ENCODE data around the gene ITSN1.

ITSN1 gene

GRCh38 chr21:33808715-33809367, 166.5 kb downstream of the ITSN1 start:
- no peak for DNase-seq (ENCODE audit: low read depth in 1 of 2, low spot score in 1 of 2)

GRCh38 chr21:33810766-33811165, 168.5 kb downstream of the ITSN1 start:
- no peak for DNase-seq (ENCODE audit: low read depth in 1 of 2, low spot score in 1 of 2)

DNA sequence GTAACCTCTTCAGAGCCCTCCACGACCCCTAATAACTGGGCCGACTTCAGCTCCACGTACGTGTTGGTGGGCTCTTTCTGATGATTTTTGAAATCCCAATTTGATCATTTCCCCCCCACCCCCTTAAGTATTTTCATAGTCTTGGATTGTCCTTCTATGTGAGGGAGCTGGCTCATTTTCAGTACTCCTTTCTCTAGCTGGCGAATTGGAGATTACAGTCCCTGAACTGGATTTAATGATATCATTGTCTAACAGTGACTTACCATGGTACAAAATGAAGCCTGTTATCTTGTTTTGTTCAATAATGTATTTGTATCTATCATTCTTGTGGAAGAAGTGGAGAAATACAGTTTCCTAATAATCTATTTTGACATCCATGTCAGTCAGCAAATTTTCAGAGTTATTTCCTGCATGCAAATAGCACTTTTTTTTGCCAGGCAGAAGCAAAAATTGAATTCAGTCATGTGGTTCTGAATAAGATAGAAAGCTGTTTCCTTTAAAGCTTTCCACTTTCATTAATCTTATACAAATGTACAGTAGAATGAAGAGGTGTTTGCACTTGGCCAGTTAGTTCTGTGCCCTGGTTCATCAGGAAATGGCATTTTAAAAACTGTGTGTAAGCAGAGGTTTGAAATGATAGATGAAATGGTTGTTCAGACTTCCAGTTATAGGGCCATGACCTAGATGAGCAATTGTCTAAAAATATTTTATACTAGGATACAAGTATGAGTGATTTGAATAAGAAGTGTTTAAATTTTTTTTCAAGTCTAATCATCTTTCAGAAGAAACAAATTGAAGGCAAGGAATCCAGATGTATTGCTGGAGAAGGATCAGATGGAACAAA, 169.1 kb downstream of the ITSN1 start:
- no peak for DNase-seq (ENCODE audit: low read depth in 1 of 2, low spot score in 1 of 2)

GRCh38 chr21:33813832-33814365, 171.6 kb downstream of the ITSN1 start:
- DNase-seq (ENCODE audit: low read depth in 1 of 2, low spot score in 1 of 2) = no peak

GRCh38 chr21:33815143-33815707, 172.9 kb downstream of the ITSN1 start:
- no peak for DNase-seq (ENCODE audit: low read depth in 1 of 2, low spot score in 1 of 2)

DNA sequence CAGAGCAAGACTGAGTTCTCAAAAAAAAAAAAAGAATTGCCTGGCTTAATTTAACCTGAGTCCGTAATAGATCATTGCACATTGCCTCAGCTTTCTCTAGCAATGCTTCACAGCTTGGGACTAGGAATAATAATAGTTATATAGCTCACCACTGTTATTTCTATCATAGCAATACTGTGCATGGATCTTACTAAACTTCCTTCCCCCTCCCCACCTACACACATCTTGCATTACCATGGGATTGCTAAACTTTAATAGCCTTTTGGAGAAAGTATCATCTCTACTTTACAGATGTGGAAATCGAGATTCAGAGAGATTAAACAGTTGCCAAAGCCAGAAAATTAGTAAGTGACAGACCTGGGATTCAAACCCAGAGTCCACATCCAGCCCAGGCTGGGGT, 173.9 kb downstream of the ITSN1 start:
- DNase-seq (ENCODE audit: low read depth in 1 of 2, low spot score in 1 of 2) = no peak

DNA sequence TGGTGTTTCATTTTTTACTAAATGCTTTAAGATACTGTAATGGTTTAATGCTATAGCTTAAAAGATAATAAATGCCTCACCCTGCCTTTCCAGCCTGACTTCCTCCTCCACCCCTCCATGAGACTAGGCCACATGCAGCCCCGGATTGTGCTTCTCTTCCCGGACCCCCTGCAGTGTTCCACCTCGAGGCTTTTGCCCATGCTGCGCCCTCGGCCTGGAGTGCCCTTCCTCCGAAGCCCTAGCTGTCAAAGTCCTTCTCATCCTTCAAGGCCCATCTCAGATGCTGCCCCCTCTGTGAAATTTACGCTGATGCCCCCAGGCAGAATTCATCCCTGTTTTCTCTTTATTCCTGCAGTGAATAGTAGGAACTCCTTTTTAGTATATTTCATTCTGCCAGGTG, 174.8 kb downstream of the ITSN1 start:
- no peak for DNase-seq (ENCODE audit: low read depth in 1 of 2, low spot score in 1 of 2)

DNA sequence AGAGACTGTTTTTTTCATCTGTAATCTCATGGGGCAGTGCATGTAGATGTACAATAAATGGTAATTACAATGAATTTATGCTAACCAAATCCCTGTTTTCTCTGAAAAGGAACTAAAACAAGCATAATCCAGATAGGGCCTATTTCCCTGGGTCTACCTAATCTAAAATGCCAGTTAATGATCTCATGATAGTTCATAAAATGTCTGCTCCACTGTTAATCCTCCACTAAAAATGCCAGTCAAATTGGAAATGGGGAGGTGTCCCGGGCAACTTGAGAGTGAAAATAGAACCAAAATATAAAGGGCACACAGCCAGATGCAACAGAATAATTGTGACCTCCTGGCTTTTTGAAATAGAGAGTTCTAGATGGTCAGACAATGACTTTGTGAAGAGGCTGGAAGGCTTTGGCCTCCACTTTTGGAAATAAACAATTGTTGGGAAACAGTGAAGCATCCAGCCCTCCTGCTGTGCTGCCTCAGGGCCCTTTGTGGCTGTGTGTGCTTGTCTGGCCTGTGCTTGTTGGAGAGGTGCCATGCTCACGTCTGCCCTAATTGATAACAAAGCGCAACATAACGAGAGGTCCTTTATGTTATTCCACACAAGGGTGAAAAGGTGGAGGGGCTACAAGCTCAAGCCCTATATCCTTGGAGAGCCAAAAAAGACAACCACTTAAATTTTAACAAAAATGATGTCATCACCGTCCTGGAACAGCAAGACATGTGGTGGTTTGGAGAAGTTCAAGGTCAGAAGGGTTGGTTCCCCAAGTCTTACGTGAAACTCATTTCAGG, 175.6 kb downstream of the ITSN1 start:
- no peak for DNase-seq (ENCODE audit: low read depth in 1 of 2, low spot score in 1 of 2)

GRCh38 chr21:33820230-33820770, 178.0 kb downstream of the ITSN1 start:
- no peak for DNase-seq (ENCODE audit: low read depth in 1 of 2, low spot score in 1 of 2)

- DNase-seq (ENCODE audit: low read depth in 1 of 2, low spot score in 1 of 2) = no peak
These were observed 178.5 kb downstream of the ITSN1 start for GRCh38 chr21:33820798-33821197.

GRCh38 chr21:33821503-33822322, 179.4 kb downstream of the ITSN1 start:
- DNase-seq (ENCODE audit: low read depth in 1 of 2, low spot score in 1 of 2) = no peak

DNA sequence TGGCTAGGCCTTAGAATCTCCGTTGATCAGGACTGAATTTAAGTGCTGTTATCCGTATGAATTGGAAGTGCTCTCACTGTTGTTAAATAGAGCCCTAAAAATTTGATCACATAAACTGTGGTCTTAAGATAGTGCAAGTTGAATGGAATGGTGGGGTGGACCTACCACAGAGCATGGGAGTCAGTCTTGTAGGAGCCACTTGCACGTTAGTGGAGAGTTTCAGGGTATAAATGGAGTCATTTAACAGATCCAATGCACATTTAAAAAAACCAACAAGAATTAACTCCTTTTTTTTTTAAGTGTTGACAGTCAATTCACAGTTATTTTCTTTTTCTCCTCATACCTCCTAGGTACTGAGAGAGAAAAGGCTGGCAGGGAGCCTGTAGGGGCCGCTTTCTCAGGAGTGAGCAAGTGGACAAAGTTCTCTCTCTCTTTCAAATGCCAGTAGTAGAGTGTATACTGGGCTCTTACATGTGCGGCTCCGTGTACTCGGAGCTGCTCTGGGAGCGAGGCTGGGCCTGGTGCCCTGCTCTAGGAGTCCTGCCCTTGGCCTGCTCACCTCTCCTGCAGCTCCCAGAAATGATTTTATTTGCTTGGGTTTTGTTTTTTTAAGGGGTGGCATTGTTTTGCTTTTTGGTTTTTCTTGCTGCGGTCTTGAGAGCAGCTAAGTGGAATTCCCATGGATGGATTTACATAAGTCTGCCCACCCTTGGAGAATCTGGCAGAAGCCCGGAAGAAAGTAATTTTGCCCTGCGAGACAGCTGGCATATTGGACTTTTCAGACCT, 182.0 kb downstream of the ITSN1 start:
- no peak for DNase-seq (ENCODE audit: low read depth in 1 of 2, low spot score in 1 of 2)

DNA sequence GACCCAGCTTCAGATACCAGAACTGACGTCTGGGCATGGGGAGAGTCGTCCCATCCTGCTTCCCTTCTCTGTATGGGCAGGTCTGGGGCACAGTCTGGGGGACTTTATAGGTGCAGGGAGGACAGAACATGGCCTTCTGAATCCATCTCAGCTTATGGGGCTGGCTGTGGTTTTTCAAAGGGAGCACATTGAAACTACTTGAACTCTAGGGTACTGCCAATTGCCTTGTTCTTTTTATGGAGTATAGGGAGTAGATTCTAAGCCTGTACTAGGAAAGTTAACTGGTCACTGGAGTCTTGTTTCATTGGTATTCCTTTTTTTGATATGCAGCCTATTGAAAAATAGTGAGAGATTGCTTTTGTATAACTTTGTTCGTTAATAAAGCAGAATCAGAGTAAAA, 183.1 kb downstream of the ITSN1 start:
- DNase-seq (ENCODE audit: low read depth in 1 of 2, low spot score in 1 of 2) = no peak

DNA sequence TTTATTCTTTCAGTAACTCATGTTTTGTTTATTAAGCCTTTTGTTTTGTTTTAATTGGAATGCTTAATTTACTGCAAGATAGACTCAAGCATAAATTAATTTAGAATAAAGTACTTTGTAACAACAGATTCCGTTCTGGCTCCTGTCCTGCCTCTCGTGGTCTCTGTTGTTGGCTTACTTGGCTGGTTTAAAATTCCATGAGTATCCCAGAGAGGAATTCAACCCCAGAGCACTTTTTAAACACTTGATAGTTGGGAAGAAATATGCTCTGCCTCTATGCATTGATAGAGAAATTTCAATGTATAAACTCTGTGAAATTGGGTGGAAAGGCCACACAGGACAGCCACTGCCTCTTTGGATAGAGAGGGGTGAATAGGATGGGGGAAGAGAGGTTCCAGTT, 183.6 kb downstream of the ITSN1 start:
- DNase-seq (ENCODE audit: low read depth in 1 of 2, low spot score in 1 of 2) = no peak

DNA sequence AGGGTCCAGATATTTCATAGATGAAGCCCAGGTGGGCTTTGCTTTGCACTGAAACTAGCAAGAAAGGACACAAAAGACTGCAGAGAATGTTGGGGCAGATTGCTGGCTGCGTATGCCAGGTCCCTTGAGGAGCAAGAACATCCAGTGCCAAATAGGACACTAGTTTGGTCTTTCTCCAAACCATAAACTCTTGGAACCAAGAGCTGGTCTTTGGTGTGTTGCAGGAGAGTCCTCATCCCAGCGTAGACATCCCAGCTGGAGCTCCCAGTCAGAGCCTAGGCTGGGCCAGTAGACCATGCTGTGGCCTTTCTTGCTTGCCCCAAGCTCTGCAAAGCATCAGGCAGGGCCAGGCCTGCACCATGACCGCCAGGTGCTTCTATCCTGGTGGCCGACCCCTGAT, 185.8 kb downstream of the ITSN1 start:
- DNase-seq (ENCODE audit: low read depth in 1 of 2, low spot score in 1 of 2) = no peak

- no peak for DNase-seq (ENCODE audit: low read depth in 1 of 2, low spot score in 1 of 2)
These were observed 186.3 kb downstream of the ITSN1 start for GRCh38 chr21:33828577-33828976.

DNA sequence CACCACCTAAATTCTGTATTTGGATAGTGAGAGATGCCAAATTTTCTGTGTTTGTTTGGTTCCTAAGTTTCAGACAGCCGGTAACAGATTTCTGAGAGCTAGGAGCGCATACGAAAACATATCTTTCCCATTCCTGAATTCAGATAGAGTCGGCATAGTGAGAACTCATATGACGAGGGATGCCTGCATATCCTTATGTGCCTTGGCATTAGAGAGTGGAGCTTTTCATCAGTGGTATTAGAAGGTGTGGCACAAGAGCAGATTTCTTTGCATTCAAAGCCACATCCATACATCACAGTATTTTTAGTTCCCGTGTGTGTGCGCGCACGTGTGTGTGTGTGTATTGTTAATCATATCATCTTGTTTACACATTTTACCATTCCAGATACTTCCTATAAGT, 187.5 kb downstream of the ITSN1 start:
- DNase-seq (ENCODE audit: low read depth in 1 of 2, low spot score in 1 of 2) = no peak

GRCh38 chr21:33831962-33832659, 189.8 kb downstream of the ITSN1 start:
- no peak for DNase-seq (ENCODE audit: low read depth in 1 of 2, low spot score in 1 of 2)
